EL (cell line): ENCODE measurements around the gene TRIM73.
A peak's percentile ranks its signal among the peaks of the same experiment; 100 is the strongest.
"Not testable (repeated sequence)": the region's sequence is repeated elsewhere in the genome, so short reads cannot be mapped to it uniquely, and the experiment has no call there.

ENCODE experiments used
- DNase-seq: peaks from one replicate; pipeline ENCODE4 v3.0.0-alpha.2; 2016

Gene TRIM73

DNA sequence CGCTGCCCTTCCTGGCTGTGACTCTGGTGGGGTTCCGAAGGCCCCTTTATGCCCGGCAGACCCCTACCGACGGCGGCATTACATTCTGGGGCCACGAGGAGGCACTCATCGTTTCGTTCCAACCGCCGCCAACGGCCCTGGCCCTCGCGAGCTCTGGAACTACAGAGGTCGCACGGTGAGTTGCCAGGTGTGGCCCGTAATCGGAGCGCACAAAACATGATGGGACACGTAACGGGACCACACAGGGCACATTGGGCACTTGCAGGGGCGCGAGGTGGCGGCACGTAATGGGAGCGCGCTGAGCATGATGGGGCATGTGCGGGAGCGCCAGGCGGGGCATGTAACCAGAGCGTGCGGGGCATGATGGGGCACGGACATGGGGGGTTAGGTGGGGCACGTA lies at the start of gene TRIM73:
TRIM73 (plus strand) TSS at position 301 of the 400 bp plus-strand sequence. CDS start 3,305 bp downstream, outside the sequence.
- not testable (repeated sequence) for DNase-seq

DNA sequence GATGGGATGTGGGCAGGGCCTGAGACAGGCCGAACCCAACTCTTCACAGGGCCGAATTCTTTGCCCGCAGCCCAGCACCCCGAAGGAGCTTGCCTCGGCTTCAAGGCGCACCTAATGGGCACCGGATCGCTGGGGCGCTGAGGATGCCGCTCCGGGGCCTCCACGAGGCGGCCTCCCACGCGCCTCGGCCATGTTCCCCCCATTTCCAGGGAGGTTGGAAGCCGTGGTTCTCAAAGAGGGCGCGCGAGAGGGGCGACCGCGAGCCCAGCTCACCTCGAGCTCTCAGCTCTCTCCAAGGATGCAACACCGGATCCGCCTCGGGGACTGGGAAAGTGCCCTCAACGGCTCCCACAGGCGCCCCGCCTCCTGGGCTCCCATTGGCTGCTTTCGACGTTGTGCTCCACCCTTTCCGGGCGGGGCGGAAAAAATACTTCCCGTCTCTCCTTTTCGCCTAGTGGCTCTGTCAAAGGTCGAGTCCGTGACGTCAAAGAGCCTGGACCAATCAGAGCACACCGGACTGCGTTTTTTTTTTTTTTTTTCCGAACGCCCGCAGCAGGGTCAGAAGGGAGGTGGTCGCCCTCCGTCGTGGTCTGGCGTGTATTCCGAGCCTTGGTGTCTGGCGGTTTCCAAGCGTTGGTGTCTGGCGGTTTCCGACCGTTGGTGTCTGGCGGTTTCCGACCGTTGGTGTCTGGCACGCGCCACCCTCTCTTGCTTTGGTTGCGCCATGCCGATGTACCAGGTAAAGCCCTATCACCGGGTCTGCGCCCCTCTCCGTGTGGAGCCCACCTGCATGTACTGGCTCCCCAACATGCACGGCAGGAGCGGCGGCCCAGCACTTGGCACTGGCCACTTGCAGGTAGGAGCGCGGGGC lies 36.5 kb upstream of the TRIM73 start:
- DNase-seq: not testable (repeated sequence)

DNA sequence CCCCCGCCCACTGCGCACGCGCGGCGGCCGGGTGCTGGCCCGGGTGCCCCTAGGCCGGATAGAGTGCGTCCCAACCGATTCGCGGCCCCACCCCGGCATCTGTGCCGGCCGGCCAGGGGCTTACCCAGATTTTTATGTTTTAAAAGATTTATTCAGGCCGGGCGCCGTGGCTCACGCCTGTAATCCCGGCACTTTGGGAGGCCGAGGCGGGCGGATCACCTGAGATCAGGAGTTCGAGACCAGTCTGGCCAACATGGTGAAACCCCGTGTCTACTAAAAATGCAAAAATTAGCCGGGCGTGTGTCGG lies 35.9 kb upstream of the TRIM73 start:
- not testable (repeated sequence) for DNase-seq

DNA sequence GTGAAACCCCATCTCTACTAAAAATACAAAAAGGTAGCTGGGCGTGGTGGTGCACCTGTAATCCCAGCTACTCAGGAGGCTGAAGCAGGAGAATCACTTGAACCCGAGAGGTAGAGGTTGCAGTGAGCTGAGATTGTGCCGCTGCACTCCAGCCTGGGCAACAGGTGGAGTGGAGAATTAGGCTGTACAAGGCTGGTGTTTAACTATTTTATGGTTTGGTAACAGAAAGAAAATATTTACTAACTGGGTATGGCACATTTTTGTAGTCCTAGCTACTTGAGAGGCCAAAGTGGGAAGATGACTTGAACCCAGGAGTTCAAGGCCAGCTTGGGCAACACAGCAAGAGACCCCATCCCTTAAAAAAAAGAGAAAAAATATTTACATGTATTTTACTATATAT lies 31.4 kb upstream of the TRIM73 start:
- DNase-seq: not testable (repeated sequence)

GRCh38 chr7:75366643-75367042 lies 28.8 kb upstream of the TRIM73 start:
- not testable (repeated sequence) for DNase-seq

DNA sequence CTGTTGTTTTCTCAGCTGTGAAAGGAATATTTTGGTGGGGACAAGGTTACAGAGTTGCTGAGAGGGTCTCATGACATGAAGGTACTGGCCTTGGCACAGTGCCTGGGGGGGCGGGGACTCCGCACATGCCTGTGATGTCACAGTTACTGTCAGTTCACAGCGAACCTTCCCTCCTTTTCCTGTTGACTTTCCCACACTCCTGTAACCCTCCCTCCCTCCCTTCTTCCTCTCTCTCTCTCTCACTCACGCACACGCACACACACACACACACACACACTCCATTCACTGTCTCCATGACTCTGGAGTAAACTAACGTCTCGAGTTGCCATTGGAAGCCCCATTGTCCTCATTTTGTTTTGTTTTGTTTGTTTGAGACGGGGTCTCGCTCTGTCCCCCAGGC lies 28.1 kb upstream of the TRIM73 start:
- DNase-seq: not testable (repeated sequence)

DNA sequence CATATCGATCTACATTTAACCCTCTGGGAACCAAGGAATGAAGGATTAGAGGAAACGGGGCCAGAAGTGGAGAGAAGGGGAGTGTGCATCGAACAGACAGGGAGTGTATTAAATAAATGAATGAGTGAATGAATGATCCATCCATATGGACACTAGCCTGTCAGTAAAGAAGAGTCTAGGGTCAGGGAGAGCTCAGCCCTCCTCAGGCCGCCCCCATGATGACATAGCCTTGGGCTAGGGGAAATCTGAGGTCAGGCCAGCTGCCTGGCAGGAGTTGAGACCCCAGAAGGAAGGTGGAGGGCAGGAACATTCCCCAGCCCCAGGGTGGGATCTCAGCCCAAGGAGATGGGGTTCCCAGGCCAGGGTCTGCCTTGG lies 21.3 kb upstream of the TRIM73 start:
- not testable (repeated sequence) for DNase-seq

DNA sequence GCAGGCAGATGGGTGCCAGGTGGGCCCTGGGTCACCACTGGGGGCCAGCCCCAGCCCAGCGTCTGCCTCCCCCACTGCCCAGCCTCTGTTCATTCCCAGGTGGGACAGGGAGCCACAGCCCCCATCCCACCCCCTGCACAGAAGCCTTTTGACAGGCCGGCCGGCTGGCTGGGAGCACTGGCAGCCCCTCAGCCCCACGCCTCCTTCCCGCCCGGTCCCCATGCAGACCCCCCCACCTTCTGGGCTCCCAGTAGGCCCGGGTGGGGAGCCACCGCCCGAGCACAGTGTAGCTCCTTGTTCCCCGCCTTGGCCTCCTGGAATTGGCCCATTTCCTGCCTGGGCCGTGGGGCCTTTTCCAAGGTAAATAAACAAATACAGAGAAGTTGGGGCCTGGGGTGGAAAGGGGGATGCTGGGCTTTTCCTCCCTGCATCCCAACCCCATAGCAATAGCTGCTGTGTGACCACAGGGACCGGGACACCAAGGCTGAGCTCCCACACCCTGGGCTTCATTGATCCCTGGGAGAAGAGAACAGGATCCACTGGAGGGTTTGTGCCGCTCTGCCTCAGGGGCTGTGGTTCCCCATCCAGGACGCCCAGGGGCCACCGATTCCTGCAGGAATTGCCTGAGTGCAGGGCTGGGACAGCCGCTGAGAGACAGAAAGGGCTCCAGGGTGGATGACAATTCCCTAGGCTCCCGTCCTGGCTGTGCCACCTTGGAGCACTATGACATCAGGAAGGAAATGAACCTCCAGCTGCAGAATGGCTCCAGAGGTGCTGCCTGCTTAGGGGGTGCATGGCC lies 20.7 kb upstream of the TRIM73 start:
- DNase-seq: not testable (repeated sequence)

DNA sequence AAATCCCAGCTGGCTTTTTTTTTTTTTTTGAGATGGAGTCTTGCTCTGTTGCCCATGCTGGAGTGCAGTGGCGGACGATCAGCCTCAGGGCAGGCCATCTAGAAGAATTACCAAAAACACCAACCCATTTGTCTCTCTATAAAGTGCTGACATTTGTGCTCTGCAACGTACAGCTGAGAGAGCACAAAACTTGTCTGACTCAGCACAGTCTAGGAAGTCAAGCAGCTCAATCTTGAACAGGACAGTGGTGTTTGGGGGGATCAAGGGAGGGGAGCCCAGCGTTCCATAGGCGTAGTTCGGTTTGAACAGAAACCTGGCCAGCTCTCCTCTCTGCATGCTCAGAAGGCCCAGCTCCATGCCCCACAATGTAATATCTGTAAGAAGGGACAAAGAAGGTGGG lies 2.2 kb upstream of the TRIM73 start:
- not testable (repeated sequence) for DNase-seq

GRCh38 chr7:75397865-75398264 lies 2.4 kb downstream of the TRIM73 start:
- DNase-seq: not testable (repeated sequence)

GRCh38 chr7:75398771-75399700 lies 3.6 kb downstream of the TRIM73 start:
- not testable (repeated sequence) for DNase-seq

GRCh38 chr7:75400575-75400974 lies 5.1 kb downstream of the TRIM73 start:
- DNase-seq: not testable (repeated sequence)

DNA sequence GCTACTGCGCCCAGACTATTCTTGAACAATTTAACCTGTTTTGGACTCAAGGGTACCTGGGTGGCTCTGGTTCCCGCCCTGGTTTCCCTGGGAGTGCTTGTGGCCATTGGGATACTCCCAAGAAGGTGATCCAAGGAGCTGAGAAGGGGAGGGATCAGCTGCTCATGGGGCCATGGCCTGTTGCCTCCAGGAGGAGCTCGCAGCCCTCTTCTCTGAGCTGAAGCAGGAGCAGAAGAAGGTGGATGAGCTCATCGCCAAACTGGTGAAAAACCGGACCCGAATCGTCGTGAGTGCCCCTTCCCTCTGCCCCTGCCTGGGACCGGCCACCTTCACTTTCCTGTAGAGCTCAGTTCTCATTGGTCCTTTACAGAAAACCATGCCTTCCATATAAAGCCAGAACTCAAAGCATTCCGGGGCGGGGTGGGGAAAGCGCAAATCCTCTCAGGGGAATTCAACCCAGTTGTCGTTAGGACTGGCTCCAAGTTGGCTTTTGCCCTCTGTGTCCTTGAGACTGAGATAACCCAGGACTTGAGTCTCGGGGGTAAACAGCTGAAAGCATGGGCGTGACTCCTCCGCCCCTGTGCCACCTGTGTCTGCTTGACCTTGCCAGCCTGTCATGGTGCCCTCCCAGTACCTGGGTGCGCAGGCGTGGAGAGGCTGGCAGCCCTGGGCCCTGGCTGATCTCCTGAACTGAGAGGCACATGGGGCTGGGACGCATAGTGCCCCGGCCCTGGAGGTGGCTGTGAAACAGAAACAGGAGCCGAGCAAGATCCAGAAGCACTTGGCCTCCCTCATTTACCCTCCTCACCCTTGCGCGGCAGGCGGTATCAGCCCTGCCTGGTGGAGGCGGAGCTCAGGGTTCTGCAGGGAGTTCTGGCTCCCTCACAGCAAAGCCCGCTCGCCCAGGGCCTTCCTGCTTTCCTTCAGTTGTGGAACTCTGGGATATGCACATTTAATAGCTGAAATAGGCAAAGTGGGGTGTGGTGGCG lies 8.3 kb downstream of the TRIM73 start:
- DNase-seq: not testable (repeated sequence)

GRCh38 chr7:75404663-75405062 lies 9.2 kb downstream of the TRIM73 start:
- not testable (repeated sequence) for DNase-seq

DNA sequence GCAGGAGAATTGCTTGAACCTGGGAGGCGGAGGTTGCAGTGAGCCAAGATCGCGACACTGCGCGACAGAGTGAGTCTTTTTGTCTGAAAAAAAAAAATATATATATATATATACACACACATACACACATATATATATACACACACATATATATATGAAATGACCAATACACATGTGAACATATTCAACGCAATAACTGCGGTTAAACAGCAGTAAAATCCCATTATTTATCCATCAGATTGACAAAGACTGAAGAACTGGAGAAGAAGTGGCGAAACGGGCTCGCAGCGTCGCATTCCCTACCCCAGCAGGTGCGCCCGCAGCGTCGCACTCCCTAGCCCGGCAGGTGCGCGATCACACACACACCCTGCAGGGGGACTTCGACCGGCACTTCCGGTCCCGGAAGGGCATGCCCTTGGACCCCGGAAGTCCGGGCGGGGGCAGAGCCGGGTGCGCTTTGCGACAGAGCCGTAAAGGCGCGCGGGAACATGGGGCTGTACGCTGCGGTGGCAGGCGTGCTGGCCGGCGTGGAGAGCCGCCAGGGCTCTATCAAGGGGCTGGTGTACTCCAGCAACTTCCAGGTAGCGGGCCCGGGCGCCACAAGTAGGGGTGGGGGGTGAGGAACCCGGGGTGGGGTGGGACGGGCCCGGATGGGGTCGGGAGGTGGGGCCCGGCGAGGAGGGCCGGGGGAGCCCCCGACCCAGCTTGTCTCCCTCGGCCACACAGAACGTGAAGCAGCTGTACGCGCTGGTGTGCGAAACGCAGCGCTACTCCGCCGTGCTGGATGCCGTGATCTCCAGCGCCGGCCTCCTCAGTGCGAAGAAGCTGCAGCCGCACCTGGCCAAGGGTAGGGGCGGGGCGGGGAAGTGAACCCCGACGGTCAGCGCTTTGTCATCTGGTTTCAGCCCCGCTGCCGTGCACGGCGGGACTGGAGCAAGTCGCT lies 14.7 kb downstream of the TRIM73 start:
- not testable (repeated sequence) for DNase-seq

DNA sequence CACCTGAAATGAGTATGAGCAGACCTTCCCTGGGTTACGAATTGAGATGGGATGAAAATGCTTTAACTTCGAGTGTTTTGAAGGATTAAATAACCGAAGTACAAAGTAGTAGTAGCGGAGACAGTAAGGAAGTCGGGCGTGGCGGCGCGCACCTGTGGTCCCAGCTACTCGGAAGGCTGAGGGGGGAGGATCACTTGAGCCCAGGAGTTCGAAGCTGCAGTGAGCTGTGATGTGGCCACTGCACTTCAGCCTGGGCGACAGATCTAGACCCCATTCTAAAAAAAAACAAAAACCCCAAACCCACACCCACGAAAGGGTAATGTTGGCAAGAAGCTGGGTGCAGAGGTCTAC lies 15.4 kb downstream of the TRIM73 start:
- not testable (repeated sequence) for DNase-seq

DNA sequence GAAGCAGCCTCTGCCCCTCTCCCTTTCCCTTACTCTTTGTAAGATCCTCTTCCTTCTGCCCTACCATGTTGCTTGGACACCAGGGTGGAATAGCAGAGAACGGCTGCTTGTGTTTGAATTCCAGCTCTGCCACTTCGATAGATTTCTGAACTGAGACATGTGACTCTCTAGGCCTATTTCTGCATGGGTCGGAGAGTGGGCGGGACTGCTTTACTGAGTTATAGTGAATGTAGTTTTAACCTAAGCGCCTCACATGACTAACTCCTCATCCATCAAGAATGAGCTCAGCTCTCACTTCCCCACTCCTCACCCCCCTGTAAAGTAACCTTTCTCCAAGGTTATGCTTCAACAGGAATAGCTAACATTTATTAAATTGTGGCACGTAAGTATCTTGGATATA lies 18.8 kb downstream of the TRIM73 start:
- not testable (repeated sequence) for DNase-seq

DNA sequence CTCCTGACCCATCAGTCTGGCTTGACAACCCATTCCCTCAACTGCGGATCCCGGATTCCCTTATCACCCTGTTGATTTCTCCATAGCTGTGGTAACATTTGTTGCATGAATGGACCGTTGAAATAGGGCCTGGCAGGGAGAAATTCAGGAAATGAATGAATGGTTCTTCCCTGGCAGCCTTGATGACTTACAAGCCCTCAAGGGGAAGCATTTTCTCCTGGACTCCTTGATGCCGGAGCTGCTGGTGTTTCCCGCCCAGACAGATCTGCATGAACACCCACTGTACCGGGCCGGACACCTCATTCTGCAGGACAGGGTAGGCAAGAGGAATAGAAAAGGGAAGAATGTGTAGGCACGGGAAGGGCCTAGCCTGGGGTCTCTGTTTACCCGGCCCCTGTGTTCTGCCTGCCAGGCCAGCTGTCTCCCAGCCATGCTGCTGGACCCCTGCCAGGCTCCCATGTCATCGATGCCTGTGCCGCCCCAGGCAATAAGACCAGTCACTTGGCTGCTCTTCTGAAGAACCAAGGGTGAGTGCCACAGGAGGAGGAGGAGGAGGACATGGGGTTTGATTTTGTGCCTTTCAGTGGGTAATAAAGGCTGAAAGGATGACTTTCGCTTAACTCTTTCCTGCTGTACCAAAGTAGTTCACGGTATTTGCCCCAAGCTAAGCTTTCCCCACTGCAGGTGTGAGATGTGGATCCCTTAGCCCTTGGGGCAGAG lies 19.4 kb downstream of the TRIM73 start:
- DNase-seq: peak; percentile 37

GRCh38 chr7:75415428-75415817 lies 20.0 kb downstream of the TRIM73 start:
- DNase-seq: not testable (repeated sequence)
